ENCODE data around the gene NEFH.

NEFH gene

DNA sequence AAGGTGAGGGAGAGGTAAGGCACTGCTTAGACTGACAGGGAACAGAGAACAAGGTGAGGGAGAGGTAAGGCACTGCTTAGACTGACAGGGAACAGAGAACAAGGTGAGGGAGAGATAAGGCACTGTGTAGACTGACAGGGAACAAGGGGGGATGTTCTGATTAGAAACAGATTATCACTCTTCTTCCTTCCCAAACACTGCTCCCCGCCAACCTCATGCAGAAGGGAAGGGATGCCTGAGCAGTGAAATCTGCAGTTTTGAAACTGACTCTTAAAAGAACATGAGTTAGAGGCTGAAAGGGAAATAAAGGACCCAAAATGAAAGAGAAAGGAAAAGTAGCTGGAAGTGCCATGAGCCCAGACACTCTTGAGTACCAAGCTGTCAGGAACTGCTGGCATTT, 29.8 kb downstream of the NEFH start:
- ATAC-seq = no peak
- TF ChIP-seq TCF4 (CRISPR knock-in tag; IDR thresholded peaks at IDR 0.05; ENCODE audit: borderline replicate concordance) (no peak), ZNF70 (CRISPR knock-in tag; IDR thresholded peaks at IDR 0.05) (no peak), ESRRG (CRISPR knock-in tag; IDR thresholded peaks at IDR 0.05) (no peak), ZC3H10 (CRISPR knock-in tag; IDR thresholded peaks at IDR 0.05) (no peak), CSDC2 (CRISPR knock-in tag; IDR thresholded peaks at IDR 0.05) (no peak), TOX (CRISPR knock-in tag; IDR thresholded peaks at IDR 0.05; ENCODE audit: borderline replicate concordance) (no peak), ARNTL (CRISPR knock-in tag; IDR thresholded peaks at IDR 0.05; ENCODE audit: borderline replicate concordance, low read depth) (no peak), BACH2 (CRISPR knock-in tag; IDR thresholded peaks at IDR 0.05; ENCODE audit: borderline replicate concordance) (no peak), ZFP30 (CRISPR knock-in tag; IDR thresholded peaks at IDR 0.05) (no peak), ZFP3 (CRISPR knock-in tag; IDR thresholded peaks at IDR 0.05) (no peak), OSR1 (CRISPR knock-in tag; IDR thresholded peaks at IDR 0.05) (no peak), SNAI2 (CRISPR knock-in tag; IDR thresholded peaks at IDR 0.05) (no peak), RARB (CRISPR knock-in tag; IDR thresholded peaks at IDR 0.05) (no peak), ZNF8 (CRISPR knock-in tag; IDR thresholded peaks at IDR 0.05) (no peak), ISL1 (CRISPR knock-in tag; IDR thresholded peaks at IDR 0.05) (no peak), GLIS3 (CRISPR knock-in tag; IDR thresholded peaks at IDR 0.05) (no peak)
- TF ChIP-seq, protein P1, sequence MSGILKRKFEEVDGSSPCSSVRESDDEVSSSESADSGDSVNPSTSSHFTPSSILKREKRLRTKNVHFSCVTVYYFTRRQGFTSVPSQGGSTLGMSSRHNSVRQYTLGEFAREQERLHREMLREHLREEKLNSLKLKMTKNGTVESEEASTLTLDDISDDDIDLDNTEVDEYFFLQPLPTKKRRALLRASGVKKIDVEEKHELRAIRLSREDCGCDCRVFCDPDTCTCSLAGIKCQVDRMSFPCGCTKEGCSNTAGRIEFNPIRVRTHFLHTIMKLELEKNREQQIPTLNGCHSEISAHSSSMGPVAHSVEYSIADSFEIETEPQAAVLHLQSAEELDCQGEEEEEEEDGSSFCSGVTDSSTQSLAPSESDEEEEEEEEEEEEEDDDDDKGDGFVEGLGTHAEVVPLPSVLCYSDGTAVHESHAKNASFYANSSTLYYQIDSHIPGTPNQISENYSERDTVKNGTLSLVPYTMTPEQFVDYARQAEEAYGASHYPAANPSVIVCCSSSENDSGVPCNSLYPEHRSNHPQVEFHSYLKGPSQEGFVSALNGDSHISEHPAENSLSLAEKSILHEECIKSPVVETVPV (CRISPR knock-in tag; IDR thresholded peaks at IDR 0.05) = no peak
- TF ChIP-seq, protein P2, sequence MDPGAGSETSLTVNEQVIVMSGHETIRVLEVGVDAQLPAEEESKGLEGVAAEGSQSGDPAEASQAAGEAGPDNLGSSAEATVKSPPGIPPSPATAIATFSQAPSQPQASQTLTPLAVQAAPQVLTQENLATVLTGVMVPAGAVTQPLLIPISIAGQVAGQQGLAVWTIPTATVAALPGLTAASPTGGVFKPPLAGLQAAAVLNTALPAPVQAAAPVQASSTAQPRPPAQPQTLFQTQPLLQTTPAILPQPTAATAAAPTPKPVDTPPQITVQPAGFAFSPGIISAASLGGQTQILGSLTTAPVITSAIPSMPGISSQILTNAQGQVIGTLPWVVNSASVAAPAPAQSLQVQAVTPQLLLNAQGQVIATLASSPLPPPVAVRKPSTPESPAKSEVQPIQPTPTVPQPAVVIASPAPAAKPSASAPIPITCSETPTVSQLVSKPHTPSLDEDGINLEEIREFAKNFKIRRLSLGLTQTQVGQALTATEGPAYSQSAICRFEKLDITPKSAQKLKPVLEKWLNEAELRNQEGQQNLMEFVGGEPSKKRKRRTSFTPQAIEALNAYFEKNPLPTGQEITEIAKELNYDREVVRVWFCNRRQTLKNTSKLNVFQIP (CRISPR knock-in tag; IDR thresholded peaks at IDR 0.05; ENCODE audit: borderline replicate concordance, low read depth) = no peak
- TF ChIP-seq, protein P3, sequence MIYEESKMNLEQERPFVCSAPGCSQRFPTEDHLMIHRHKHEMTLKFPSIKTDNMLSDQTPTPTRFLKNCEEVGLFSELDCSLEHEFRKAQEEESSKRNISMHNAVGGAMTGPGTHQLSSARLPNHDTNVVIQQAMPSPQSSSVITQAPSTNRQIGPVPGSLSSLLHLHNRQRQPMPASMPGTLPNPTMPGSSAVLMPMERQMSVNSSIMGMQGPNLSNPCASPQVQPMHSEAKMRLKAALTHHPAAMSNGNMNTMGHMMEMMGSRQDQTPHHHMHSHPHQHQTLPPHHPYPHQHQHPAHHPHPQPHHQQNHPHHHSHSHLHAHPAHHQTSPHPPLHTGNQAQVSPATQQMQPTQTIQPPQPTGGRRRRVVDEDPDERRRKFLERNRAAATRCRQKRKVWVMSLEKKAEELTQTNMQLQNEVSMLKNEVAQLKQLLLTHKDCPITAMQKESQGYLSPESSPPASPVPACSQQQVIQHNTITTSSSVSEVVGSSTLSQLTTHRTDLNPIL (CRISPR knock-in tag; IDR thresholded peaks at IDR 0.05; ENCODE audit: low read depth) = no peak

DNA sequence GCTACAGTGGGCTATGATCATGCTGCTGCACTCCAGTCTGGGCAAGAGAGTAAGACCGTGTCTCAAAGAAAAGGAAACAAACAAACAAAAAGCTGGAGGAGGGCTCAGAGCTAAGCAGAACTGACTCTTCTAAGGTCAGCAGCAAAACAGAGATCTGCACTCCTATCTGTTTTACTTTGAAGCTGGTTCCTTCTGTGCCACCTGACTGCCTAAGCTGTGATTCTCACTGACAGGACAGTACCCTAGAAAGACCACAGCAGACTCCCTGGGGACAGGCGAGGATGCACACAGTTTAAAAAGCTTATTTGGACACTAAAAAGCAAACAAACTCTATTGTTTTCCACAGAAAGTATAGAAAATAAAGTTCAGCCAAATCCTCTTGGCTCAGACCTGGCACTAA, 30.5 kb downstream of the NEFH start:
- no peak for ATAC-seq
- no peak for TF ChIP-seq RARB (CRISPR knock-in tag; IDR thresholded peaks at IDR 0.05)

DNA sequence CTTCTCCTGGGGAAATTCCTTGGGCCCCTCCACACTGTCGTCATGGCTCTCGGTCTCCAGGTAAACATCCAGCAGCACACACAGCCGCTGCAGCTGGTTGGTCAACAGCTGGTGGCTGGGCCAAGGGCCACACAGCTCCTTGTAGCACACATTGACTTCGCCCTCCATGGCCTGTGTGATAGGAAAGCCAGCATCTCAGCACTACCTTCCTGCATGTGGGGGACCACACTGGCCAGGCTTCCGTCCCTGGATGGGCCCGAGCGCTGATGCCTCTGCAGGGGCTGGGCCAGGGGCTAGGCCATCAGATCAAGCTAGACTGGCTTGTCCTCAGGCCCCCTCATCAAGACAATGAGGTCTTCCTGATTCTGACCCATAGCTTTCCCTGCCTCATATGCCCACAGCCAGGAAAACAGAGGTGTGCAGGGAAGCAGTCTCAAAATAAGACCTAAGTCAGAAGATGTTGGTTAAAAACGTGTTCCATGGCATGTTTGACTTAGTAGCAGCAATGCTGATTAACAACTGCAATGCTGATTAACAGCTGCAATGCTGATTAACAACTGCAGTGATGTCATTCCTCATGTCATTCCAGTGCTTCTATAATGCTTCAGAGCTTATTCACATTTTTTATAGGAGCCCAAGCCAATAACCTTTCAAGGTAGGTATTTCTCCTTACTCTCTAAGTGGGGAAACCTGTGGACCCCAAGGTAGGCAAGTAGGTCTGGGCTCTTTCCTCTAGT, 31.3 kb downstream of the NEFH start:
- ATAC-seq = no peak
- TF ChIP-seq GLIS3 (CRISPR knock-in tag; IDR thresholded peaks at IDR 0.05) (no peak), ZFP3 (CRISPR knock-in tag; IDR thresholded peaks at IDR 0.05) (no peak), PPARA (CRISPR knock-in tag; IDR thresholded peaks at IDR 0.05; ENCODE audit: borderline replicate concordance) (no peak), CSDC2 (CRISPR knock-in tag; IDR thresholded peaks at IDR 0.05) (no peak), ARNTL (CRISPR knock-in tag; IDR thresholded peaks at IDR 0.05; ENCODE audit: borderline replicate concordance, low read depth) (no peak), SNAI2 (CRISPR knock-in tag; IDR thresholded peaks at IDR 0.05) (no peak), ZFP30 (CRISPR knock-in tag; IDR thresholded peaks at IDR 0.05) (no peak), ZNF70 (CRISPR knock-in tag; IDR thresholded peaks at IDR 0.05) (no peak), ISL1 (CRISPR knock-in tag; IDR thresholded peaks at IDR 0.05) (no peak), ESRRG (CRISPR knock-in tag; IDR thresholded peaks at IDR 0.05) (no peak), RARB (CRISPR knock-in tag; IDR thresholded peaks at IDR 0.05) (no peak), TOX (CRISPR knock-in tag; IDR thresholded peaks at IDR 0.05; ENCODE audit: borderline replicate concordance) (no peak), ZNF8 (CRISPR knock-in tag; IDR thresholded peaks at IDR 0.05) (no peak)
- TF ChIP-seq, protein P4, sequence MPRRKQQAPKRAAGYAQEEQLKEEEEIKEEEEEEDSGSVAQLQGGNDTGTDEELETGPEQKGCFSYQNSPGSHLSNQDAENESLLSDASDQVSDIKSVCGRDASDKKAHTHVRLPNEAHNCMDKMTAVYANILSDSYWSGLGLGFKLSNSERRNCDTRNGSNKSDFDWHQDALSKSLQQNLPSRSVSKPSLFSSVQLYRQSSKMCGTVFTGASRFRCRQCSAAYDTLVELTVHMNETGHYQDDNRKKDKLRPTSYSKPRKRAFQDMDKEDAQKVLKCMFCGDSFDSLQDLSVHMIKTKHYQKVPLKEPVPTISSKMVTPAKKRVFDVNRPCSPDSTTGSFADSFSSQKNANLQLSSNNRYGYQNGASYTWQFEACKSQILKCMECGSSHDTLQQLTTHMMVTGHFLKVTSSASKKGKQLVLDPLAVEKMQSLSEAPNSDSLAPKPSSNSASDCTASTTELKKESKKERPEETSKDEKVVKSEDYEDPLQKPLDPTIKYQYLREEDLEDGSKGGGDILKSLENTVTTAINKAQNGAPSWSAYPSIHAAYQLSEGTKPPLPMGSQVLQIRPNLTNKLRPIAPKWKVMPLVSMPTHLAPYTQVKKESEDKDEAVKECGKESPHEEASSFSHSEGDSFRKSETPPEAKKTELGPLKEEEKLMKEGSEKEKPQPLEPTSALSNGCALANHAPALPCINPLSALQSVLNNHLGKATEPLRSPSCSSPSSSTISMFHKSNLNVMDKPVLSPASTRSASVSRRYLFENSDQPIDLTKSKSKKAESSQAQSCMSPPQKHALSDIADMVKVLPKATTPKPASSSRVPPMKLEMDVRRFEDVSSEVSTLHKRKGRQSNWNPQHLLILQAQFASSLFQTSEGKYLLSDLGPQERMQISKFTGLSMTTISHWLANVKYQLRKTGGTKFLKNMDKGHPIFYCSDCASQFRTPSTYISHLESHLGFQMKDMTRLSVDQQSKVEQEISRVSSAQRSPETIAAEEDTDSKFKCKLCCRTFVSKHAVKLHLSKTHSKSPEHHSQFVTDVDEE (CRISPR knock-in tag; IDR thresholded peaks at IDR 0.05) = no peak
- TF ChIP-seq, protein P3 (CRISPR knock-in tag; IDR thresholded peaks at IDR 0.05; ENCODE audit: low read depth) = no peak
- TF ChIP-seq, protein P5, sequence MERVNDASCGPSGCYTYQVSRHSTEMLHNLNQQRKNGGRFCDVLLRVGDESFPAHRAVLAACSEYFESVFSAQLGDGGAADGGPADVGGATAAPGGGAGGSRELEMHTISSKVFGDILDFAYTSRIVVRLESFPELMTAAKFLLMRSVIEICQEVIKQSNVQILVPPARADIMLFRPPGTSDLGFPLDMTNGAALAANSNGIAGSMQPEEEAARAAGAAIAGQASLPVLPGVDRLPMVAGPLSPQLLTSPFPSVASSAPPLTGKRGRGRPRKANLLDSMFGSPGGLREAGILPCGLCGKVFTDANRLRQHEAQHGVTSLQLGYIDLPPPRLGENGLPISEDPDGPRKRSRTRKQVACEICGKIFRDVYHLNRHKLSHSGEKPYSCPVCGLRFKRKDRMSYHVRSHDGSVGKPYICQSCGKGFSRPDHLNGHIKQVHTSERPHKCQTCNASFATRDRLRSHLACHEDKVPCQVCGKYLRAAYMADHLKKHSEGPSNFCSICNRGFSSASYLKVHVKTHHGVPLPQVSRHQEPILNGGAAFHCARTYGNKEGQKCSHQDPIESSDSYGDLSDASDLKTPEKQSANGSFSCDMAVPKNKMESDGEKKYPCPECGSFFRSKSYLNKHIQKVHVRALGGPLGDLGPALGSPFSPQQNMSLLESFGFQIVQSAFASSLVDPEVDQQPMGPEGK (CRISPR knock-in tag; IDR thresholded peaks at IDR 0.05; ENCODE audit: borderline replicate concordance) = no peak
- TF ChIP-seq, protein P2 (CRISPR knock-in tag; IDR thresholded peaks at IDR 0.05; ENCODE audit: borderline replicate concordance, low read depth) = no peak

All from SK-N-SH treated with all-trans-retinoic acid at 6 μM for 48 hours (cell line).